Panc1 (cell line): Measurements from ENCODE around the gene DLG2.

Experiments used
- POLR2AphosphoS5 ChIP-seq: IDR thresholded peaks from 2 replicates; pipeline ENCODE4 v1.6.1; 2012; ENCODE audit warnings: mild to moderate bottlenecking, low read depth, low read length, moderate library complexity
- TF ChIP-seq, protein P1 (sequence below): fragments of 450-650 bp; IDR thresholded peaks from 2 replicates; pipeline ENCODE4 v1.5.1; 2017; ENCODE audit warnings: mild to moderate bottlenecking

DNA sequence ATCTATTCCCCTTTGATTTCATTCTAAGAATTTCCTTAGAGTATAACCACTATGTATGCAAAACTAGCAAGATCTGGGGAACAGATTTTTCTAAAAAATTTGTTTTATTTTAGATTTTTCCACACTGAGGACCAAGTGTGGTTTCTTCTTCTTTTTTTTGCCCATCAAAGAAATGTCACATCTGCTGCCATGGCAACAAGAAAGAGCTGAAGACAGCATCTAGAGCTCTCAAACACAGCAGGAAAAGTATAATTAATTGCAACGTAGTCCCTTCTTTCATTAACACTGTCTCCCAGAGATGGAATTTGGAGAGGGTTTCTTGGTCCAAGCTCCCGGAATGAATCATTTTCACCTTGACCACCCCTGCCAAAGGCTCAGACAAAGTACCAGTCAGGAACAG, 2084.3 kb downstream of the DLG2 start:
- TF ChIP-seq, protein P1, sequence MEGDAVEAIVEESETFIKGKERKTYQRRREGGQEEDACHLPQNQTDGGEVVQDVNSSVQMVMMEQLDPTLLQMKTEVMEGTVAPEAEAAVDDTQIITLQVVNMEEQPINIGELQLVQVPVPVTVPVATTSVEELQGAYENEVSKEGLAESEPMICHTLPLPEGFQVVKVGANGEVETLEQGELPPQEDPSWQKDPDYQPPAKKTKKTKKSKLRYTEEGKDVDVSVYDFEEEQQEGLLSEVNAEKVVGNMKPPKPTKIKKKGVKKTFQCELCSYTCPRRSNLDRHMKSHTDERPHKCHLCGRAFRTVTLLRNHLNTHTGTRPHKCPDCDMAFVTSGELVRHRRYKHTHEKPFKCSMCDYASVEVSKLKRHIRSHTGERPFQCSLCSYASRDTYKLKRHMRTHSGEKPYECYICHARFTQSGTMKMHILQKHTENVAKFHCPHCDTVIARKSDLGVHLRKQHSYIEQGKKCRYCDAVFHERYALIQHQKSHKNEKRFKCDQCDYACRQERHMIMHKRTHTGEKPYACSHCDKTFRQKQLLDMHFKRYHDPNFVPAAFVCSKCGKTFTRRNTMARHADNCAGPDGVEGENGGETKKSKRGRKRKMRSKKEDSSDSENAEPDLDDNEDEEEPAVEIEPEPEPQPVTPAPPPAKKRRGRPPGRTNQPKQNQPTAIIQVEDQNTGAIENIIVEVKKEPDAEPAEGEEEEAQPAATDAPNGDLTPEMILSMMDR: no peak
- no peak for TF ChIP-seq POLR2AphosphoS5
